ENCODE results near the gene GARIN1A.
"Not testable (repeated sequence)": the region's sequence is repeated elsewhere in the genome, so short reads cannot be mapped to it uniquely, and the experiment has no call there.

Gene GARIN1A

GRCh38 chr7:128671992-128672391 is at the start of gene GARIN1A:
Gene GARIN1A (plus strand): TSS chr7:128672292. CDS start chr7:128672398, 106 bp downstream.
- no peak for DNase-seq

- DNase-seq = not testable (repeated sequence)
Measured at GRCh38 chr7:128627124-128627523, 45.0 kb upstream of the GARIN1A start.

- DNase-seq = not testable (repeated sequence)
Measured at GRCh38 chr7:128633915-128634314, 38.2 kb upstream of the GARIN1A start.

DNA sequence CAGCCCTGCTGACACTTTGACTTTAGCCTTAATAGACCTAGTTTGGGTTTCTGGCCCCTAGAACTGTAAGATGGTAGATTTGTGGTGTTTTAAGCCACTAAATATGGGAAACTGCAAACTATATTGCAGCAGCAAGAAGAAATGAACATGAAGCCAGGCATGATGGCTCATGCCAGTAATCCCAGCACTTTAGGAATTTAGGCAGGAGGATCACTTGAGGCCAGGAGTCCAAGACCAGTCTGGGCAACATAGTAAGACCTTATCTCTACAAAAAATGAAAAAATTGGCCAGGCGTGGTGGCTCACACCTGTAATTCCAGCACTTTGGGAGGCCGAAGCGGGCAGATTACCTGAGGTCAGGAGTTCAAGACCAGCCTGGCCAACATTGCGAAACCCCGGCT is 26.9 kb upstream of the GARIN1A start:
- not testable (repeated sequence) for DNase-seq

GRCh38 chr7:128645844-128646243 is 26.2 kb upstream of the GARIN1A start:
- DNase-seq = not testable (repeated sequence)

GRCh38 chr7:128646877-128647276 is 25.2 kb upstream of the GARIN1A start:
- DNase-seq = peak in 3 of 56 donors; percentile 2 to 8 (median 5)

- peak in 20 of 56 donors; percentile 2 to 72 (median 28) for DNase-seq
Measured at GRCh38 chr7:128651096-128651495, 21.0 kb upstream of the GARIN1A start.

GRCh38 chr7:128652606-128653005 is 19.5 kb upstream of the GARIN1A start:
- not testable (repeated sequence) for DNase-seq

DNA sequence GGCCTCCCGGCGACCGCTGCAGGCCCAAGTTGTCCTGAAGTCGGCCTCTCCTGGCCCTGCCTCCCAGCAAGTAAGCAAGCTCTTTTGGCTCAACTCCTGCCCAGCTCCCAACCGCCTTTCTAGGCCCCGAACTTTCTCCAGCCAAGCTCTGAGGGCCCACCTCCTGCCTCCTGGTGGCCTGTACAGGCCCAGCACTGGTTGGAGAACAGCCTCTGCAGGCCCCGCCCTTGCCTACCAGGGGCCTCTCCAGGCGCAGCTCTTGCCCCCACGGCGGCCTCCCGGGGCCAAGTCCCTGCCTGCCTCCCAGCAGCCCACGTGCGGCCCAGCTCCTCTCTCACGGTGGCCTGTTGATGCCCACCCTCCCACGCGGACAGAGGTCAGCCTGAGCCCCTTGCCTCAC is 18.9 kb upstream of the GARIN1A start:
- DNase-seq = not testable (repeated sequence)

GRCh38 chr7:128654080-128654479 is 18.0 kb upstream of the GARIN1A start:
- not testable (repeated sequence) for DNase-seq

DNA sequence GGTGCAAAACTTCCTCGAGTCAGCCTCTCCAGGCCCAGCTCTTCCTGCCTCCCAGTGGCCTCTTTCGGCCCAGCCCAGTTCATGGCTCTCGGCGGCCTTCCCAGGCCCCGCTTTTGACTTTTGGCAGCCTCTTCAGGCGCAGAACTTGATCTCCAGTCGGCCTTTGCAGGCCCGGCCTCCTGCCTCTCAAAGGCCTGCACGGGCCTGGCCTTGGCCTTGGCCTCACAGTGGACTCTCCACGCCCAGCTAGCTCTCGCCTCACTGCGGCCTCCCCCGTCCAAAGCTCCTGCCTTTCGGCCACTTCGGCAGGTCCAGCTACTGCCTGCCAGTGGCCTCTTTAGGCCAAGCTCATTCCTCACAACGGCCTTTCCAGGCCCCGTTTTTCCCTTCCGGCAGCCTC is 17.6 kb upstream of the GARIN1A start:
- not testable (repeated sequence) for DNase-seq

DNA sequence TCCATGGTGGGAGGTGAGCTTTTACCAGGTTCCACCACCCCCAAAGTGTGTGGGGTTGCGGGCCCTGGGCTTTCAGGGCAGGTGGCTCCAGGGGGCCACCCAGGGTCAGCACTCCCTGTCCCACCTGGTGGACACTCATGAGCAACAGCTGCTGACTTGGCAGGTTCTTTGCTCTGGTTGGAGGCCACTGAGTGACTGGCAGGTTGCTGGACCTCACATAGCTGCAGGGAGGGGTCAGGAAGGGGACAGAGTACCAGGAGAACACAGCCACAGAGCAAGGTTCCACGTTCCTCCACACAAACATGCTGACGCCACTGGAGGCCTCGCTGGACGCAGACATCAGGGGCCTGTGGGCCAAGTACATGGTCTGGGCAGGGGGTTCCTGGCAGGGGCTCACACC is 13.7 kb upstream of the GARIN1A start:
- not testable (repeated sequence) for DNase-seq

DNA sequence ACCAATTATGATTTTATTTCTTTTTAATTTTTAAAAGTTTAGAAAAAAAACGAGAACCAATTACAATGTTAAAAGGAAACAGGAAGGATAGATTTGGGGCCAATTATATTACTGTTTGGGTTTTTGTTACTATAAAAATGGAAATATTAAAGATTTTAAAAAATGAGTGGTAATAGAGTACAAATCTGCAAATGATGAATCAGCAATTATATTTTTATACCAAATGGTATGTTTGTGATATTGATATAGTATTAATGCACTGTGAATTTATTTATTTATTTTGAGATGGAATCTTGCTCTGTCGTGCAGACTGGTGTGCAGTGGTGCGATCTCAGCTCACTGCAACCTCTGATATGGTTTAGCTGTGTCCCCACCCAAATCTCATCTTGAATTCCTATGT is 11.5 kb upstream of the GARIN1A start:
- no peak for DNase-seq

DNA sequence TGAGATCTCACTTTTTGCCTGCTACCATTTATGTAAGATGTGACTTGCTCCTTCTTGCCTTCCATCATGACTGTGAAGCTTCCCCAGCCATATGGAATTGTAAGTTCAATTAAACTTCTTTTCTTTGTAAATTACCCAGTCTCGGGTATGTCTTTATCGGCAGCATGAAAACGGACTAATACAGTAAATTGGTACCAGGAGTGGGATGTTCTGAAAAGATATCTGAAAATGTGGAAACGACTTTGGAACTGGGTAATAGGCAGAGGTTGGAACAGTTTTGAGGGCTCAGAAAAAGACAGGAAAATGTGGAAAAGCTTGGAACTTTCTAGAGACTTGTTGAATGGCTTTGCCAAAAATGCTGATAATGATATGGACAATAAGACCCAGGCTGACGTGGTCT is 10.6 kb upstream of the GARIN1A start:
- DNase-seq = no peak

GRCh38 chr7:128662091-128662490 is 10.0 kb upstream of the GARIN1A start:
- no peak for DNase-seq

DNA sequence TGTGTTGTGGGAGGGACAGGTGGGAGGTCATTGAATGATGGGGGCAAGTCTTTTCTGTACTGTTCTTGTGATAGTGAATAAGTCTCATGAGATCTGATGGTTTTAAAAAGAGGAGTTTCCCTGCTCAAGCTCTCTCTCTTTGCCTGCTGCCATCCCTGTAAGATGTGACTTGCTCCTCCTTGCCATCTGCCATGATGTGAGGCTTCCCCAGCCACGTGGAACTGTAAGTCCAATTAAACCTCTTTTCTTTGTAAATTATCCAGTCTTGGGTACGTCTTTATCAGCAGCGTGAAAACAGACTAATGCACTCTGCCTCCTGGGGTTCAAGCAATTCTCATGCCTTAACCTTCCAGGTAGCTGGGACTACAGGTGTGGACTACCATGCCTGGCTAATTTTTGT is 8.9 kb upstream of the GARIN1A start:
- DNase-seq = not testable (repeated sequence)

DNA sequence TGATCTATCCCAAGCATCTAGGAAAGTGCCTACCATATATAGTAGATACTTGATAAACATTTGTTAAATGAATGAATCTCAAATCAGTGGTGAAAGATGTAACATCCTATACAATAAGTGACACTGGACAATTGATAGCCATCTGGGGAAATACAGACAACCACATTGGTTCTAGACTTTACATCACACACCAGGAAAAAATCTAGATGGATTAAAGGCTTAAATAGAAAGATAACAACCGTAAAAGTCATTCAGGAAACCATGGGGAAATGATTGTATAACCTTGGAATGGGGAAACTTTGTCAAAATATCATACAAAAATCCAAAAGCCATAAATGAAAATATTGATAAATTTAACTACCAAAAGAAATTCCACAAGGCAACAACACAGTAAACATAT is 7.0 kb upstream of the GARIN1A start:
- no peak for DNase-seq

- peak in 1 of 56 donors; percentile 10 for DNase-seq
Measured at GRCh38 chr7:128666200-128666599, 5.9 kb upstream of the GARIN1A start.

- DNase-seq = peak in 7 of 56 donors; percentile 1 to 37 (median 8)
Measured at GRCh38 chr7:128672927-128673517, 930 bp downstream of the GARIN1A start.

- no peak for DNase-seq
Measured at GRCh38 chr7:128673571-128673970, 1.5 kb downstream of the GARIN1A start.

DNA sequence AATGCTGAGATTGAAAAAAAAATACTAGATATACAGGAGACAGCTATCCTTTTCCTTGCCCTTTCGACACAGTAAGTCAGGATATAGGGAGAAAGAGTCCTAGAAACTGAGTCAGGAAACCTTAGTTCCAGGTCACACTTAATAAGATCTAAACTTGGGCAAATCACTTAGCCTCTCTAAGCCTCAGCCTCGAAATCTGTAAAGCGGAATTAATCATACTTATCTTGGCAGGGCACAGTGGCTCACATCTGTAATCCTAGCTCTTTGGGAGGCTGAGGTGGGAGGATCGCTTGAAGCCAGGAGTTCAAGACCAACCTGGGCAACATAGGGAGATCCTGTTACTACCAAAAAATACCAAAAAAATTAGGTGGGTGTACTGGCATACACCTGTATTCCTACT is 4.6 kb downstream of the GARIN1A start:
- no peak for DNase-seq

DNA sequence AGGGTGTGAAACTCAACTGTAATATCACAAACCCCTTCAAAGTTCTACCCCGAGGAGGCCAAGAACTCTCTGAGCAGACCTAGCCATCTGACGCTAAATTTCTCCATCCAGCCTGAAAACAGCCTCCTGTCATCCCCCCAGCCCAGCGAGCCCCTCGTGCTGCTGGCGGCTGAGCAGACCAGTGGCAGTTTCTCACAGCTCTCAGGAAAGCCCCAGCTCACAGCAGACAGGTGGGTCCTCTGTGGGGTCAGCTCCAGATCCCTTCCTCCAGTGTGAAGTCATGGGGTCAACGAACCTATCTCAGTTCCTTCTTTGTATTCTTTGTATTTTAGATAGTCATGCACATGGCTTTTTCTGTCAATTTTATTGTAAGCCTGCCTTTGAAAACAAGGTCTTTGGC is 7.8 kb downstream of the GARIN1A start:
- no peak for DNase-seq

DNA sequence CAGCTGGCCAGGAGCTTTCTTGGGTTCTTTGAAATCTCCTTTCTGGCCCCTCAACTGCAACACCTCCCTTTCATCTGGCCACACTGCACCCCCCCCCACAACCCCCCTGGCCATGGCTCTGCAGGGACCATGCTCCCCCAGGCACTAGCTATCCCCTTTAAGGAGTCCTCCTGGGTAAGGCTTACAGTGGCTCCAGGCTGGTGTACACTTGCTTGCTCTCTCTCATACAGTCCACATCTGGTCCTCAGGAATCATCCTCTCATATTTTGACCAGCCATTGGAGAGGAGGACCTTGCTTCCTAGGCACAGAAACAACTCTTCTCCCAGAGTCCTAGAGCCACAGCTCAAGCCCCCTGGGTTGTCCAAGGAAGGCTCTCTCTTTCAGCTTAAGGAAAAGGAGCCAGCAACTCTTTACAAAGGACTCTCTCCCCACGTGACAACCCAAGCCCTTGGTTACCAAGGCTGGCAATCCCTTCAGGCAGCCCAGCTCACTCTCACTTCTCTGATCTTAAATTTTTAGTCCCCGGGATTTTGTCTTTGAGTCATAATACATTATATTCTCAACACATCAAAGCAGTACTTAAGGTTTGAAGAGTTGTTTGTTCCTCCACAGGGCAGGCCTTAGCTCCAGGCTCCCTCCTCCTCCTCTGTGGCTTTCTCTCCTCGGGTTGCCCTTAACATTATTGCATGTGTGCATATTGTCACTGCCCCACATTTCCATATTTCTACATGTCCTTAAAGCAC is 9.9 kb downstream of the GARIN1A start:
- DNase-seq = peak in 1 of 56 donors; percentile 5
